Stimulated activated CD8-positive, alpha-beta memory T cell treated with anti-CD3 and anti-CD28 coated beads, Interleukin-4, amount 100 ng/mL, for 24 hours (primary cell): ENCODE results near the gene DPEP1.
"Not testable (repeated sequence)": the region's sequence is repeated elsewhere in the genome, so short reads cannot be mapped to it uniquely, and the experiment has no call there.

Experiments
- DNase-seq: peaks from one replicate; pipeline ENCODE4 v3.0.0-alpha.2; 2020; ENCODE audit warnings: low read depth

Gene DPEP1

GRCh38 chr16:89653656-89654295 is 40.3 kb downstream of the DPEP1 start:
- DNase-seq: no peak

GRCh38 chr16:89655062-89655643 is 41.7 kb downstream of the DPEP1 start:
- no peak for DNase-seq

GRCh38 chr16:89656435-89657121 is 43.1 kb downstream of the DPEP1 start:
- DNase-seq: no peak

- DNase-seq: peak; percentile 88
Measured at GRCh38 chr16:89657442-89658220, 44.2 kb downstream of the DPEP1 start, which contains the start of the genes CHMP1A and SPATA33. Gene CHMP1A, minus strand, starts transcription at chr16:89657708. Its CDS starts 120 bp downstream, at chr16:89657588. Gene SPATA33, plus strand, starts transcription at chr16:89657836. Its CDS starts 76 bp downstream, at chr16:89657912.

GRCh38 chr16:89658221-89658879 is 44.9 kb downstream of the DPEP1 start:
- DNase-seq: no peak

- no peak for DNase-seq
Measured at GRCh38 chr16:89660146-89660545, 46.7 kb downstream of the DPEP1 start.

- DNase-seq: no peak
Measured at GRCh38 chr16:89661215-89661614, 47.8 kb downstream of the DPEP1 start.

GRCh38 chr16:89664238-89664637 is 50.8 kb downstream of the DPEP1 start:
- DNase-seq: not testable (repeated sequence)

GRCh38 chr16:89667000-89667399 is 53.6 kb downstream of the DPEP1 start:
- not testable (repeated sequence) for DNase-seq

- no peak for DNase-seq
Measured at GRCh38 chr16:89667633-89668032, 54.2 kb downstream of the DPEP1 start.

GRCh38 chr16:89668790-89669158 is 55.3 kb downstream of the DPEP1 start:
- no peak for DNase-seq

GRCh38 chr16:89669755-89670154 is 56.3 kb downstream of the DPEP1 start:
- no peak for DNase-seq

- no peak for DNase-seq
Measured at GRCh38 chr16:89670496-89671431, 57.3 kb downstream of the DPEP1 start.

- DNase-seq: not testable (repeated sequence)
Measured at GRCh38 chr16:89671565-89671964, 58.1 kb downstream of the DPEP1 start.

GRCh38 chr16:89672177-89672941 is 58.9 kb downstream of the DPEP1 start:
- no peak for DNase-seq

- DNase-seq: no peak
Measured at GRCh38 chr16:89678258-89678657, 64.8 kb downstream of the DPEP1 start.

- no peak for DNase-seq
Measured at GRCh38 chr16:89685916-89686315, 72.5 kb downstream of the DPEP1 start.

- peak; percentile 89 for DNase-seq
Measured at GRCh38 chr16:89686520-89687091, 73.2 kb downstream of the DPEP1 start, which contains the start of gene CDK10. Gene CDK10, plus strand, starts transcription at chr16:89686689. Its CDS starts 22 bp downstream, at chr16:89686711.
